ENCODE measurements around the gene NAP1L1.

The NAP1L1 gene

GRCh38 chr12:76083904-76084862 lies at the start of gene NAP1L1:
NAP1L1 (minus strand) TSS chr12:76084685; CDS start chr12:76074219, 10,466 bp downstream.
- peak; percentile 94 for DNase-seq

- DNase-seq = no peak
Observed at GRCh38 chr12:76127588-76127987, 43.1 kb upstream of the NAP1L1 start.

- no peak for DNase-seq
Observed at GRCh38 chr12:76124456-76124855, 40.0 kb upstream of the NAP1L1 start.

- no peak for DNase-seq
Observed at GRCh38 chr12:76123259-76124212, 39.1 kb upstream of the NAP1L1 start.

GRCh38 chr12:76119887-76120286 lies 35.4 kb upstream of the NAP1L1 start:
- no peak for DNase-seq

- no peak for DNase-seq
Observed at GRCh38 chr12:76117751-76118150, 33.3 kb upstream of the NAP1L1 start.

- no peak for DNase-seq
Observed at GRCh38 chr12:76117067-76117691, 32.7 kb upstream of the NAP1L1 start.

- DNase-seq = no peak
Observed at GRCh38 chr12:76113800-76114757, 29.6 kb upstream of the NAP1L1 start.

- no peak for DNase-seq
Observed at GRCh38 chr12:76111209-76111749, 26.8 kb upstream of the NAP1L1 start.

- no peak for DNase-seq
Observed at GRCh38 chr12:76109879-76110278, 25.4 kb upstream of the NAP1L1 start.

GRCh38 chr12:76108356-76108755 lies 23.9 kb upstream of the NAP1L1 start:
- DNase-seq = no peak

- no peak for DNase-seq
Observed at GRCh38 chr12:76106631-76107030, 22.1 kb upstream of the NAP1L1 start.

- no peak for DNase-seq
Observed at GRCh38 chr12:76103958-76104357, 19.5 kb upstream of the NAP1L1 start.

GRCh38 chr12:76101739-76102385 lies 17.4 kb upstream of the NAP1L1 start:
- DNase-seq = no peak

- DNase-seq = no peak
Observed at GRCh38 chr12:76096079-76096646, 11.7 kb upstream of the NAP1L1 start.

GRCh38 chr12:76094754-76095153 lies 10.3 kb upstream of the NAP1L1 start:
- no peak for DNase-seq

- DNase-seq = no peak
Observed at GRCh38 chr12:76091246-76091754, 6.8 kb upstream of the NAP1L1 start.

GRCh38 chr12:76085520-76085868 lies 1.0 kb upstream of the NAP1L1 start:
- DNase-seq = no peak

- no peak for DNase-seq
Observed at GRCh38 chr12:76084863-76085519, 506 bp upstream of the NAP1L1 start.
